Measurements from ENCODE around the gene VEGFA.

Gene VEGFA

GRCh38 chr6:43831191-43831590, 61.2 kb downstream of the VEGFA start:
- DNase-seq (ENCODE audit: low read depth, low spot score) = no peak
- in situ Hi-C loops (cut with HindIII; ENCODE audit: low sequenced_read_pairs) = no loop called here
- TF ChIP-seq CTCF (IDR thresholded peaks at IDR 0.05; ENCODE audit: low read depth, low read length) = no peak
- H3K4me3 ChIP-seq (ENCODE audit: low read depth, low read length) = no peak overlapping the region

GRCh38 chr6:43833223-43833995, 63.4 kb downstream of the VEGFA start:
- no peak for DNase-seq (ENCODE audit: low read depth, low spot score)
- TF ChIP-seq CTCF (IDR thresholded peaks at IDR 0.05; ENCODE audit: low read depth, low read length) = no peak
- no peak overlapping the region for H3K4me3 ChIP-seq (ENCODE audit: low read depth, low read length)
- in situ Hi-C loops (cut with HindIII; ENCODE audit: low sequenced_read_pairs) = no loop called here

GRCh38 chr6:43833996-43834390, 64.0 kb downstream of the VEGFA start:
- H3K4me3 ChIP-seq (ENCODE audit: low read depth, low read length) = no peak overlapping the region
- in situ Hi-C loops (cut with HindIII; ENCODE audit: low sequenced_read_pairs) = no loop called here
- no peak for DNase-seq (ENCODE audit: low read depth, low spot score)
- no peak for TF ChIP-seq CTCF (IDR thresholded peaks at IDR 0.05; ENCODE audit: low read depth, low read length)

- no peak overlapping the region for H3K4me3 ChIP-seq (ENCODE audit: low read depth, low read length)
- TF ChIP-seq CTCF (IDR thresholded peaks at IDR 0.05; ENCODE audit: low read depth, low read length) = no peak
- no peak for DNase-seq (ENCODE audit: low read depth, low spot score)
- in situ Hi-C loops (cut with HindIII; ENCODE audit: low sequenced_read_pairs) = no loop called here
Observed at GRCh38 chr6:43834528-43835155, 64.6 kb downstream of the VEGFA start.

DNA sequence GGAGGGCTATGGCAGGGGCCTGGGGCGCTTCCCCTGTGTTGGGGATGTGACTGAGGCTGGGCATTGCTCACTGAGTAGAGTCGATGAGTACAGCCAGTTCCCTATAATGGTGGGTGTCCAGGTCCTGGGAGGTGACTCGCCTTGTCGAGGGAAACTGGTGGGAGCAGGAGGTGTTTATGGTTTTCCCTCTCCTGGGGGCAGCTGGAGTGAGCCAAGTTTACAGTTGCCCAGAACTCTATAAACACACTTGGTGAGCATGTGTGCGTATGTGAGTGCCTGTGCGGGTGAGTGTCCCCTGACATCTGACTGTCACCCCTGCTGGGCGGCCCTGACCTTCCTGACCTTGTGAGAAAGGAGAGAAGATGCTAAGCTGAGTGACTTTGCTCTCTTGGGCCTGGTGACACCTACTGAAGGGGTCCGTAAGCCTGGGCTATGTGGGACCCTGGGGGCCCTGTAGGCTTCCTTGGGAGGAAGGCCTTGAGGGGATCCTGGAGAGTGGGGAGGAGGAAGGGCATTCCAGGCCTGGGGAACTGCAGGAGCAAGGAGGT, 65.9 kb downstream of the VEGFA start:
- in situ Hi-C loops (cut with HindIII; ENCODE audit: low sequenced_read_pairs) = no loop called here
- DNase-seq (ENCODE audit: low read depth, low spot score) = no peak
- H3K4me3 ChIP-seq (ENCODE audit: low read depth, low read length) = no peak overlapping the region
- TF ChIP-seq CTCF (IDR thresholded peaks at IDR 0.05; ENCODE audit: low read depth, low read length) = no peak

Measured in astrocyte of the spinal cord (primary cell).